T-cell (primary cell): ENCODE measurements around the gene MLF2. TPM values are rescaled to one million over a fixed set of nuclear protein-coding genes. Genes with fewer than 3 reads are reported as not detected.

Experiments used
- ATAC-seq, 4 experiments: fragments of 200-7000 bp in 3 of 4; fragments of 150-1000 bp in 1 of 4; cut with Tn5 transposase; replicated peaks in 1 of 4; 1 replicate in 3 of 4; 2 replicates in 1 of 4; pipeline ENCODE4 v1.10.0; 2021; ENCODE audit warnings: moderate library complexity in 3 of 4, mild to moderate bottlenecking in 2 of 4, moderate number of reproducible peaks in 1 of 4
- CTCF ChIA-PET, 2 donors: fragments of 300-600 bp; sonication (Branson Sonifier 250); formaldehyde crosslinking; loops; one replicate each; lab custom pipeline; 2022; ENCODE audit warnings: antibody characterized with exemption in 2 of 2; lab: Charles Lee
- POLR2A ChIA-PET, 2 donors: fragments of 300-600 bp; sonication (Branson Sonifier 250); formaldehyde crosslinking; loops; one replicate each; lab custom pipeline; 2022; ENCODE audit warnings: antibody characterized with exemption in 2 of 2; lab: Charles Lee
- DNase-seq, 35 experiments: peaks; one replicate each; pipeline versions ENCODE4 v3.0.0 to v3.0.0-alpha.2; 2013 to 2023
- H3K27ac ChIP-seq: one replicate; pipeline ENCODE4 v1.5.1; 2013; ENCODE audit warnings: low read length
- H3K27me3 ChIP-seq, 2 experiments: replicated peaks in 1 of 2; 1 replicate in 1 of 2; 2 replicates in 1 of 2; pipeline versions ENCODE4 v1.6.1 to v1.7.0; 2013; ENCODE audit warnings: low read length in 1 of 2, mixed read lengths in 1 of 2; ENCODE audit not compliant: control insufficient read depth in 2 of 2, insufficient read depth in 2 of 2; ENCODE audit errors: extremely low read depth in 1 of 2
- H3K36me3 ChIP-seq, 2 donors: 1 replicate in 1 of 2; 2 replicates in 1 of 2; pipeline versions ENCODE4 v1.6.1 to v1.7.0; 2013; ENCODE audit warnings: low read length in 1 of 2; ENCODE audit not compliant: control insufficient read depth in 2 of 2, insufficient read depth in 1 of 2; ENCODE audit errors: extremely low read depth in 1 of 2
- H3K4me1 ChIP-seq, 2 experiments: 1 replicate in 1 of 2; 2 replicates in 1 of 2; pipeline versions ENCODE4 v1.6.1 to v1.7.0; 2013; ENCODE audit warnings: low read length in 2 of 2, mixed read lengths in 1 of 2; ENCODE audit not compliant: insufficient read depth in 2 of 2, control insufficient read depth in 1 of 2; ENCODE audit errors: extremely low read depth in 1 of 2
- H3K4me3 ChIP-seq, 2 donors: 1 replicate in 1 of 2; 2 replicates in 1 of 2; pipeline versions ENCODE4 v1.5.1 to v1.7.0; 2013; ENCODE audit warnings: mild to moderate bottlenecking in 2 of 2, low read length in 1 of 2, moderate library complexity in 1 of 2; ENCODE audit not compliant: control insufficient read depth in 1 of 2; ENCODE audit errors: extremely low read depth in 1 of 2
- H3K9me3 ChIP-seq: 2 replicates; pipeline ENCODE4 v1.7.0; 2013
- H3K27ac Mint-ChIP-seq, 2 donors: one replicate each; pipeline ENCODE4 v1.8.0; 2020 to 2021; ENCODE audit warnings: mild to moderate bottlenecking in 2 of 2, mixed read lengths in 2 of 2
- H3K27me3 Mint-ChIP-seq, 2 donors: one replicate each; pipeline ENCODE4 v1.8.0; 2021 to 2022; ENCODE audit warnings: mixed read lengths in 2 of 2
- H3K36me3 Mint-ChIP-seq: one replicate; pipeline ENCODE4 v1.8.0; 2021; ENCODE audit warnings: mixed read lengths
- H3K4me1 Mint-ChIP-seq, 3 donors: one replicate each; pipeline ENCODE4 v1.8.0; 2020 to 2022; ENCODE audit warnings: mixed read lengths in 3 of 3, mild to moderate bottlenecking in 1 of 3
- H3K4me3 Mint-ChIP-seq, 3 donors: one replicate each; pipeline ENCODE4 v1.8.0; 2020 to 2022; ENCODE audit warnings: mild to moderate bottlenecking in 3 of 3, mixed read lengths in 3 of 3, moderate library complexity in 3 of 3
- H3K9me3 Mint-ChIP-seq, 3 donors: one replicate each; pipeline ENCODE4 v1.8.0; 2020 to 2022; ENCODE audit warnings: mixed read lengths in 3 of 3
- WGBS: methylation state at CpG from one replicate; pipeline ENCODE4 v1.1.5; 2013; ENCODE audit warnings: missing lambda C conversion rate; ENCODE audit not compliant: insufficient coverage; 5-methylcytosine and 5-hydroxymethylcytosine counted together
- total RNA-seq, 35 experiments: library from RNA in 6 of 35; stranded (reverse) in 6 of 35; fragments of 120-200 nt in 1 of 35; gene quantifications; one replicate each; pipeline versions ENCODE4 v1.2.1 to v1.2.4 and lab custom pipeline; 2013 to 2026

The MLF2 gene, protein sequence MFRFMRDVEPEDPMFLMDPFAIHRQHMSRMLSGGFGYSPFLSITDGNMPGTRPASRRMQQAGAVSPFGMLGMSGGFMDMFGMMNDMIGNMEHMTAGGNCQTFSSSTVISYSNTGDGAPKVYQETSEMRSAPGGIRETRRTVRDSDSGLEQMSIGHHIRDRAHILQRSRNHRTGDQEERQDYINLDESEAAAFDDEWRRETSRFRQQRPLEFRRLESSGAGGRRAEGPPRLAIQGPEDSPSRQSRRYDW
- 100 to 1,000 TPM in 1 of 5 donors, 10 to 100 TPM in 4; 83.3 to 125 (median 88.4) TPM for total RNA-seq
- total RNA-seq (2013), result 73.2 TPM
- total RNA-seq (lab: John Stamatoyannopoulos, UW), result 37.4 to 106 (median 47.9) reads per million in 29 experiments

GRCh38 chr12:6752921-6753771 lies at the start of gene MLF2:
Gene MLF2 (minus strand): TSS chr12:6753141. CDS start chr12:6752334, 807 bp downstream.
- H3K4me1 ChIP-seq, result peaks cover 4 to 23% of the 10 kb centered on the region in 2 experiments
- H3K36me3 ChIP-seq, result peaks cover 8 to 35% of the 10 kb centered on the region in 2 donors
- peaks cover 11% of the 10 kb centered on the region for H3K36me3 Mint-ChIP-seq
- peak within 1 kb of the TSS; percentile 99 for H3K27ac ChIP-seq
- H3K4me3 Mint-ChIP-seq, result peak within 1 kb of the TSS; percentile 88 to 93 (median 91)
- H3K27me3 Mint-ChIP-seq, result no peaks in the 10 kb centered on the region
- no peaks in the 10 kb centered on the region for H3K9me3 Mint-ChIP-seq
- H3K27me3 ChIP-seq, result peaks cover 0 to 6% of the 10 kb centered on the region in 2 experiments
- H3K9me3 ChIP-seq, result no peaks in the 10 kb centered on the region
- ChIA-PET POLR2A (interaction anchor here (0.6 to 1.9 kb wide), 7 partner anchors 29 to 191 kb away, joined by 3 to 7 read pairs (median 3); partner anchors contain the start of genes C12orf57 (in 1 of the 2), CD4 (in 1 of the 2), CDCA3 (in 1 of the 2) and USP5 (in 1 of the 2)), CTCF (interaction anchor here (0.6 to 3.7 kb wide), 27 partner anchors 13 to 259 kb away, joined by 3 to 34 read pairs (median 4); partner anchors contain the start of genes CDCA3 (in 2 of the 2), PTMS (in 2 of the 2), COPS7A (in 1 of the 2) and SPSB2 (in 1 of the 2))
- peak; percentile 91 to 98 (median 95) for DNase-seq
- peaks cover 14 to 24% (median 17%) of the 10 kb centered on the region in 3 donors for H3K4me1 Mint-ChIP-seq
- peak; percentile 90 to 95 (median 94) for ATAC-seq
- H3K4me3 ChIP-seq, result peak within 1 kb of the TSS; percentile 89 to 99
- 0% methylated on average over 48 of the region's 62 CpGs for WGBS
- H3K27ac Mint-ChIP-seq, result peak within 1 kb of the TSS; percentile 92 to 97

GRCh38 chr12:6799147-6799546 lies 46.2 kb upstream of the MLF2 start:
- DNase-seq, result no peak
- H3K27ac Mint-ChIP-seq, result peak overlapping the region in 1 of 2 donors; percentile 30
- H3K27me3 Mint-ChIP-seq, result peaks cover 0 to 2% of the 10 kb centered on the region in 2 donors
- Histone ChIP-seq H3K27ac (no peak overlapping the region), H3K9me3 (no peaks in the 10 kb centered on the region), H3K4me1 (peaks cover 0 to 15% of the 10 kb centered on the region in 2 experiments), H3K36me3 (peaks cover 0 to 47% of the 10 kb centered on the region in 2 donors), H3K4me3 (no peak overlapping the region), H3K27me3 (peaks cover 0 to 3% of the 10 kb centered on the region in 2 experiments)
- ChIA-PET CTCF (no interaction called here), POLR2A (interaction anchor here in 1 of 2 donors (0.5 to 0.6 kb wide), 3 partner anchors 22 to 184 kb away, joined by 3 to 5 read pairs (median 3); no protein-coding TSS in a partner anchor)
- peaks cover 32% of the 10 kb centered on the region for H3K36me3 Mint-ChIP-seq
- no peaks in the 10 kb centered on the region for H3K9me3 Mint-ChIP-seq
- peaks cover 45 to 52% (median 50%) of the 10 kb centered on the region in 3 donors for H3K4me1 Mint-ChIP-seq
- no peak overlapping the region for H3K4me3 Mint-ChIP-seq
- 100% methylated on average over 1 of the region's 5 CpGs for WGBS
- no peak for ATAC-seq

DNA sequence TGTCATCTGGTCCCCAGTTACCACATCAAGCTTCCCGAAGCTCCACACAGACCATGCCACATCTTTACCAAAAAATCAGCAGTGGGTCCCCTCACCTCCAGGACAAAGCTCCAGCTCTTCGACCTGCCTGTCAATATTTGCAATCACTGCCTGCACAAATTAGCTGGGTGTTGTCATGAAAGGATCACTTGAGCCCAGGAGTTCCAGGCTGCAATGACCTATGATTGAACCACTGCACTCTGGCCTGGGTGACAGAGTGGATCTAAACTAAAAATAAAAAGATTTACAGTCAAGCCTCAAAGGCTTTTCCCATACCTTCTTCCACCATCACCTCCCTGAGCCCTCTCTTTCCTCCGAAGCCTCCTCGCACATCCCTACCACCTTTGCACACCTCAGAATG lies 43.6 kb upstream of the MLF2 start:
- no peak overlapping the region for H3K4me3 Mint-ChIP-seq
- Histone ChIP-seq H3K4me1 (peaks cover 4 to 39% of the 10 kb centered on the region in 2 experiments), H3K4me3 (no peak overlapping the region), H3K27me3 (peaks cover 0 to 3% of the 10 kb centered on the region in 2 experiments), H3K27ac (no peak overlapping the region), H3K36me3 (peaks cover 0 to 36% of the 10 kb centered on the region in 2 donors), H3K9me3 (no peaks in the 10 kb centered on the region)
- 79% methylated on average over 4 of the region's 4 CpGs for WGBS
- POLR2A ChIA-PET, result interaction anchor here in 1 of 2 donors (0.6 kb wide), 1 partner anchor 16 kb away, joined by 6 read pairs; no protein-coding TSS in a partner anchor
- H3K4me1 Mint-ChIP-seq, result peaks cover 63 to 77% (median 74%) of the 10 kb centered on the region in 3 donors
- no peaks in the 10 kb centered on the region for H3K9me3 Mint-ChIP-seq
- H3K27me3 Mint-ChIP-seq, result peaks cover 0 to 2% of the 10 kb centered on the region in 2 donors
- no peak for DNase-seq
- H3K36me3 Mint-ChIP-seq, result peaks cover 33% of the 10 kb centered on the region
- CTCF ChIA-PET, result interaction anchor here in 1 of 2 donors (0.6 to 1.2 kb wide), 2 partner anchors 17 to 23 kb away, joined by 3 to 5 read pairs; no protein-coding TSS in a partner anchor
- peak overlapping the region; percentile 31 to 39 for H3K27ac Mint-ChIP-seq
- no peak for ATAC-seq

GRCh38 chr12:6795088-6795487 lies 42.1 kb upstream of the MLF2 start:
- ChIA-PET POLR2A (interaction anchor here in 1 of 2 donors (0.6 kb wide), 2 partner anchors 18 to 333 kb away, joined by 3 to 8 read pairs; no protein-coding TSS in a partner anchor), CTCF (interaction anchor here (0.6 to 1.2 kb wide), 4 partner anchors 21 to 258 kb away, joined by 3 to 6 read pairs (median 4); no protein-coding TSS in a partner anchor)
- no peak for ATAC-seq
- Histone ChIP-seq H3K4me3 (no peak overlapping the region), H3K4me1 (peaks cover 8 to 47% of the 10 kb centered on the region in 2 experiments), H3K27ac (no peak overlapping the region), H3K9me3 (no peaks in the 10 kb centered on the region), H3K27me3 (peaks cover 0 to 3% of the 10 kb centered on the region in 2 experiments), H3K36me3 (peaks cover 0 to 32% of the 10 kb centered on the region in 2 donors)
- Mint-ChIP-seq H3K27me3 (peaks cover 0 to 2% of the 10 kb centered on the region in 2 donors), H3K9me3 (no peaks in the 10 kb centered on the region), H3K4me3 (peak overlapping the region in 2 of 3 donors; percentile 6 to 17), H3K4me1 (peaks cover 66 to 80% (median 76%) of the 10 kb centered on the region in 3 donors), H3K27ac (peak overlapping the region; percentile 36 to 70), H3K36me3 (peaks cover 33% of the 10 kb centered on the region)
- no peak for DNase-seq
- WGBS, result no CpG with 5 or more reads among the region's 2 CpGs

DNA sequence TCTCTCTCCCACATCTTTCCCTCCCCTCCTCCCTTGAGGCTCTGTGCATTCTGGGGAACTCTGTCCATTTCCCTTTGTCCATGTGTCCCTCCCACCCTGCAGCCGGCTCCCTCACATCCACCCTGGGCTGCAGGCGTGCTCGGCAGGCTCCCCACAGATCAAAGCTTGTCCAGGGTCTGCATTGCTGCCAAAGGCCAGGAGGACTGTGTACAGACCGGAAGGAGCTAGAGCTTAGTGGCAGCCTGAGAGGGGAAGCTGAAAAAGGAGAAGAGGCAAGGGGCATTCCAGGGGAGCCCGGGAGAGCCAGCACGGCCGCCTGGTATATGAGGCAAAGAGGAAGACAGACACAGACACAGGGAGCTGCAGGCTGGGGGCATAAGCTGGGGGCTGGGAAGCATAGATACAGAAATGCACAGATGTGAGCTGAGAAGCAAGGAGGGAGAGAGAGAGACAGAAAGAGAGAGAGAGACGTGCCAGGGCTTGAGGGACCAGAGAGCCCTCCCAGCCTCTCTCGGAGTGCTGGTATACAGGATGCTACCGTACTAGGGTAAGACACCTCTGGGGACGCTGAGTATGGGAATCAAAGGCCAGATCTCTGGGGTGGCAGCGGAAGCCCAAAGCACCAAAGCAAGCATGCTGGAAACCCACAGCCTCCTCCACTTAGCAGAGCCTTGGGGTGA lies 39.7 kb upstream of the MLF2 start:
- Histone ChIP-seq H3K4me3 (peak overlapping the region; percentile 71 to 88), H3K27ac (peak overlapping the region; percentile 70), H3K9me3 (no peaks in the 10 kb centered on the region), H3K36me3 (peaks cover 0 to 20% of the 10 kb centered on the region in 2 donors), H3K4me1 (peaks cover 14 to 64% of the 10 kb centered on the region in 2 experiments), H3K27me3 (peaks cover 0 to 3% of the 10 kb centered on the region in 2 experiments)
- peaks cover 62 to 82% (median 71%) of the 10 kb centered on the region in 3 donors for H3K4me1 Mint-ChIP-seq
- CTCF ChIA-PET, result interaction anchor here (0.5 to 2.4 kb wide), 12 partner anchors 11 to 165 kb away, joined by 3 to 11 read pairs (median 3); partner anchors contain the start of gene MLF2 (in 1 of the 2)
- WGBS, result 17% methylated on average over 4 of the region's 12 CpGs
- POLR2A ChIA-PET, result interaction anchor here (1.0 to 1.1 kb wide), 2 partner anchors 15 to 25 kb away, joined by 3 read pairs; no protein-coding TSS in a partner anchor
- DNase-seq (peak in 32 of 35 experiments; percentile 36 to 75 (median 58)), ATAC-seq (peak; percentile 76 to 82 (median 82))
- H3K4me3 Mint-ChIP-seq, result peak overlapping the region; percentile 86 to 94 (median 92)
- H3K9me3 Mint-ChIP-seq, result no peaks in the 10 kb centered on the region
- peaks cover 0 to 2% of the 10 kb centered on the region in 2 donors for H3K27me3 Mint-ChIP-seq
- peaks cover 21% of the 10 kb centered on the region for H3K36me3 Mint-ChIP-seq
- peak overlapping the region; percentile 96 for H3K27ac Mint-ChIP-seq
